HG02852 (cell line): ENCODE data around the gene SPTSSA.
"Not testable (repeated sequence)": the region's sequence is repeated elsewhere in the genome, so short reads cannot be mapped to it uniquely, and the experiment has no call there.

ENCODE experiments used
- ATAC-seq: cut with Tn5 transposase; IDR thresholded peaks from one replicate; pipeline ENCODE4 v1.9.1; 2021; ENCODE audit warnings: mild to moderate bottlenecking, moderate library complexity; ENCODE audit not compliant: unreplicated experiment

The SPTSSA gene

GRCh38 chr14:34433957-34434356 is 28.1 kb downstream of the SPTSSA start:
- no peak for ATAC-seq

DNA sequence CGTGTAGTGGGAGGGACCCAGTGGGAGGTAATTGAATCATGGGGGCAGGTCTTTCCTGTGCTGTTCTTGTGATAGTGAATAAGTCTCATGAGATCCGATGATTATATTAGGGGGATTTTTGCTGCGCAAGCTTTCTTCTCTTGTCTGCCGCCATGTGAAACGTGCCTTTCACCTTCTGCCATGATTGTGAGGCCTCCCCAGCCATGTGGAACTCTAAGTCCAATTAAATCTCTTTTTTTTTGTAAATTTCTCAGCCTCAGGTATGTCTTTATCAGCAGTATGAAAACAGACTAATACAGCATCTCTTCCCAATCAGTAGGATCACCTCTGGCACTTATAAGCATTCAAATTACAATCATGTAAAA is 34.0 kb downstream of the SPTSSA start:
- ATAC-seq: not testable (repeated sequence)

DNA sequence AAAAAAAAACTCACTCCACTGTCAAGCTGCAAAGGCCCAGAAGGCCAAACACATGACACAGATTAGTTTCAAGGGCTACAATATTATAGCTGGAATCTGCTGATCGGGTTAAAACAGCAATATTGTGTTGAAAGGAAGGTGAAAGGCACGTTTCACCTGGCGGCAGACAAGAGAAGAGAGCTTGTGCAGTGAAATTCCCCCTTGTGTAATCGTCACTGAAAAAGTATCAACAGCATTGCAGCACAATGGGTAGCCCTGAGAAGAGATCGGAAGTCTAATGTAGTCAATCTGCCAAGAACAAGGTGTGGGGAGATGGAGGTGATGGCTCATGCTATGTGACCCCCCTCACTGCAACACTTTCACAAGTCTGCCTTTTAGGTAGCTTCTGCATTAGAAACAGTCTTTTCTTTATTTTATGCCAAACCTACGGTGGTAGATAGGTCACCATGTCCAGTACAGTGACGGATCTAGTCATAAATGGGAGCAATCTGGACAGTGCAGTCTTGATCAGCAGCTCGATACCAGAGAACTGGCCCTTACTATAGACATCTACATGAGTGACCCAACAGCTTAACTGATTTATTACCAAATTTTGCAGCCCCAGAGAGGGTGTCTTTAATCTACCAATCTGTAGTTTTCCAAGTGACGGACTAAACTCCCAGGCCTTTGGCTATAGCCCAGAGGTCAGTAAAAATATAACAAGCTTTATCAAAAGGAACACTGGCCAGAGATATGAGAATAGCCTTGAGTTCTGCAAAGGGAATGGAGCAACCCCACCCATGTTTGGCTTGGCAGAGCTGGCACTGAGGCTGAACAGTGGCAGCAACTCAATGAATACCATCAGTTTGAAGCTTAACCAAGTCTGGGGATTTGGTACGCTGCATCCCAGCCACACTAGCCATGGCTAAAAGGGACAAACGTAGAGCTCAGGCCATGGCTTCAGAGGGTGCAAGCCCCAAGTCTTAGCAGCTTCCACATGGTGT is 35.4 kb downstream of the SPTSSA start:
- no peak for ATAC-seq

GRCh38 chr14:34425095-34425851 is 36.8 kb downstream of the SPTSSA start:
- no peak for ATAC-seq

GRCh38 chr14:34424488-34424887 is 37.6 kb downstream of the SPTSSA start:
- ATAC-seq: no peak

- no peak for ATAC-seq
These were observed 38.6 kb downstream of the SPTSSA start for GRCh38 chr14:34423445-34423844.

DNA sequence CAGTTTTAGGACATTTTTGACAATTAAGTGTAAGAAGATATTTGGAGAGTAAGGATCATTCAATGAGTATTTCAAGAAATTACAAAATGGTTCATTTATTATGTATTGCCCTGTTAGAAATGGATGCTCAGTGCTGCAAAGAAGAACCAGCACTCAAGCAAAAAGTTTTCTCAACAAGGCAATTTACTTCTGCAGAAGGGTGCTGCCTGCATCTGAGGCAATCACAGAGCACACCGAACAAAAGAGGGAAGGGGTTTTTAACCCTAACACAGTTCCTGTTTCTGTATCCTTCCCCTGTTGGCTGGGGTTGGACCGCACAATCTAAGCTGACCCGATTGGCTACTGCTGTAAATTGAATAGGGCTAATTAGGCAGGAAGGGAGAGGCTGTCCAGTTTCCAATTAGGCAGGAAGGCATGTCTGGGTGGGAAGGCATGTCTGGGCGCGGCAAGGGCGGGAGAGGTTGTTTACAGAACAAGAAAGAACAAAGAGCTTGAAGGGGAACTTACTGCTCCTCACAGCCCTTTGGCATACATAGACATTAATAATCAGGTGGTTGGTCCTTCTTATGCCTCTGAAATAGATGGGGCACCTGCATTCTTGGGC is 41.4 kb downstream of the SPTSSA start:
- no peak for ATAC-seq

DNA sequence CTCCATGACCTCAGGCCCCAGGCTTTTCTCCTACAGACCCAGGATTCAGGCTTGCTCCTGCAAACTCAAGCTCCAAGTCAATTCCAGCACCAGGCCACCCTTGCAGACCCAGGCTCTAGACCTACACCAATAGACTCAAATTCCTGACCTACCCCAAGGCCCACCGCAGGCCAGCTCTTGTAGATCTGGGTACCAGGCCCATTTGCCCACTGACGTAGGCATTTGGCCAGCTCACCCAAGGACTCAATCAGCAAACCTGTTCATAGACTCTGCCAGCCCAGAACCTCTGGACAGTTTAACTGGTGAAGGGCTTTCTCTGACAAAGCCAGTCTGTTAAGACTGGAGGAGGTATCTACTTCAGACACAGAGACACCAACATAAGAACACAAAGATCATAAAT is 52.3 kb downstream of the SPTSSA start:
- ATAC-seq: no peak

GRCh38 chr14:34407951-34408350 is 54.1 kb downstream of the SPTSSA start:
- ATAC-seq: no peak

GRCh38 chr14:34404416-34404815 is 57.6 kb downstream of the SPTSSA start:
- ATAC-seq: no peak

DNA sequence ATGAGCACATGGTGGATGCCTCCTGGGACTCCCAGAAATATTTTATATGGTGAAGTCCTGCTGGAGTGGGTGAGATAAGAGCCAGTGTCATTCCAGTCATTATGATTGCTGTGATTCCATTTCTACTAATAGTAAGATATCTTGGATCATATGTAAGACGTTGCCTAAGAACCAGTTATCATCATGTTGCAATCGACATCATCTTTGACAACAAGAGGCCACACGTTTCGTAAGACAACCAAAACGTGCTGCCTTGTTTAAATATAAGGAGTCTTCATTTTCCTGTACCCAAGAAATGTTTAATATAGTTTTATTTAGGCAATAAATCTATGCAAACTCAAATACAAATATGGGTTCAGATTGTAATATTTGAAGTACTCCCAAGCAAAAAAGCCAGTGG is 58.4 kb downstream of the SPTSSA start:
- ATAC-seq: no peak

GRCh38 chr14:34398024-34398423 is 64.0 kb downstream of the SPTSSA start:
- no peak for ATAC-seq

- ATAC-seq: no peak
These were observed 74.0 kb downstream of the SPTSSA start for GRCh38 chr14:34387974-34388516.

DNA sequence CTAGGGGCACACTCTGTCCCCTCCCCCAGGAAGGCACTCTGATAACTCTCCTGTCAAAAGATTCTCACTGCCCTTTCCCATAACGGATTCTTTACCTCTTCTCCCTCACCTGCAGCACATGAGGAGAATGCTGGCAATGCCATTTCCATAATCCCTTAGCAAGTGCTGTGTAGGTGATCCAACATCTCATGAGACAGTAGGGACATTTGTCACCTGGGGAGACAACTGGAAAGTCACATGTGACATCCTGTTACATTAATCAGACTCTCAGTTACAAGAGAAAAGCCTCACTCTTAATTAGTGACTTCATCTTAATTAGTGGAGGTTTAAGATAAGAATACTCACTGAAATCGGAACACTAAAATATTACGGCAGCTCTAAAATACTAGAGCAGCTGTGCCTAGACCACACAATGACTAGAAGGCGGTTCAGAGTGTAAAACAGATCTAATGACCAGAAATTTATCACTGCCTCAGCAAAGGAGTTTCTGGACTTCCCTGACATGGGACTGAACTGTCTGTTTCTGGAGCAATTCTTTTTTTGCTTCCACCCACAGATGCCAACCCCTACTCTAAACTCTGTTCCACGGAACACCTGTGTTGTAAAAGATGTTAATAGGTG is 75.1 kb downstream of the SPTSSA start:
- no peak for ATAC-seq

- not testable (repeated sequence) for ATAC-seq
These were observed 76.2 kb downstream of the SPTSSA start for GRCh38 chr14:34385881-34386280.

GRCh38 chr14:34383839-34384238 is 78.2 kb downstream of the SPTSSA start:
- no peak for ATAC-seq
